PC-3 (cell line): Measurements from ENCODE around the gene C1orf21. TPM values are rescaled to one million over a fixed set of nuclear protein-coding genes. Genes with fewer than 3 reads are reported as not detected.

Experiments
- ATAC-seq: fragments of 200-7000 bp; cut with Tn5 transposase; 2 replicates; pipeline ENCODE4 v1.9.1; 2020; ENCODE audit warnings: mild to moderate bottlenecking, moderate library complexity
- BruUV-seq: library from RNA; stranded (reverse); fragments of 400-500 nt; replicated peaks from 2 replicates; lab custom pipeline; 2021; lab: Mats Ljungman, UMichigan
- CTCF ChIA-PET: fragments of 300-600 bp; sonication (Branson Sonifier 250); formaldehyde crosslinking; loops from one replicate; lab custom pipeline; 2022; ENCODE audit warnings: antibody characterized with exemption; lab: Charles Lee
- POLR2A ChIA-PET: fragments of 300-600 bp; sonication (Branson Sonifier 250); formaldehyde crosslinking; loops from one replicate; lab custom pipeline; 2022; ENCODE audit warnings: antibody characterized with exemption; ENCODE audit not compliant: unreplicated experiment; lab: Charles Lee
- DNase-seq: peaks from one replicate; pipeline ENCODE4 v3.0.0-alpha.2; 2015
- H2AFZ ChIP-seq: fragments of 300-600 bp; sonication (generic); 2 replicates; pipeline ENCODE4 v1.6.0; 2016; ENCODE audit warnings: antibody characterized with exemption, low read length
- H3F3A ChIP-seq: fragments of 300-600 bp; sonication (generic); one replicate; pipeline ENCODE4 v1.6.0; 2017; ENCODE audit warnings: antibody characterized with exemption, low read length, control low read depth, mild to moderate bottlenecking; ENCODE audit not compliant: unreplicated experiment
- H3K27ac ChIP-seq: fragments of 300-600 bp; sonication (generic); 2 replicates; pipeline ENCODE4 v1.5.1; 2016; ENCODE audit warnings: mild to moderate bottlenecking, low read length
- H3K27me3 ChIP-seq: fragments of 300-600 bp; sonication (generic); 2 replicates; pipeline ENCODE4 v1.6.1; 2016; ENCODE audit warnings: low read length, mixed read lengths
- H3K36me3 ChIP-seq: fragments of 300-600 bp; sonication (generic); 2 replicates; pipeline ENCODE4 v1.6.1; 2016; ENCODE audit warnings: low read depth, mixed run types, low read length, mixed read lengths
- H3K4me1 ChIP-seq: fragments of 300-600 bp; sonication (generic); 2 replicates; pipeline ENCODE4 v1.5.1; 2016; ENCODE audit warnings: low read length; ENCODE audit not compliant: insufficient read depth
- H3K4me2 ChIP-seq: fragments of 300-600 bp; sonication (generic); 2 replicates; pipeline ENCODE4 v1.6.0; 2016; ENCODE audit warnings: low read length
- H3K4me3 ChIP-seq: fragments of 300-600 bp; sonication (generic); 2 replicates; pipeline ENCODE4 v1.5.1; 2016; ENCODE audit warnings: mild to moderate bottlenecking, low read length, mixed read lengths
- H3K79me2 ChIP-seq: fragments of 300-600 bp; sonication (generic); 2 replicates; pipeline ENCODE4 v1.6.1; 2017; ENCODE audit warnings: low read length, mixed read lengths
- H3K9ac ChIP-seq: fragments of 300-600 bp; sonication (generic); 2 replicates; pipeline ENCODE4 v1.6.0; 2016; ENCODE audit warnings: mild to moderate bottlenecking, low read length
- H3K9me2 ChIP-seq: fragments of 300-600 bp; sonication (generic); replicated peaks from 2 replicates; pipeline ENCODE4 v1.6.1; 2016; ENCODE audit warnings: mixed run types, low read length, mixed read lengths
- H3K9me3 ChIP-seq: fragments of 300-600 bp; sonication (generic); 2 replicates; pipeline ENCODE4 v1.6.1; 2016; ENCODE audit warnings: low read length, mixed read lengths
- H4K20me1 ChIP-seq: fragments of 300-600 bp; sonication (generic); 2 replicates; pipeline ENCODE4 v1.6.1; 2016; ENCODE audit warnings: low read length, mixed read lengths
- EZH2 ChIP-seq: fragments of 300-600 bp; sonication (generic); IDR thresholded peaks from one replicate; pipeline ENCODE4 v1.6.1; 2017; ENCODE audit warnings: antibody characterized with exemption, mild to moderate bottlenecking, low read length; ENCODE audit not compliant: unreplicated experiment
- EZH2phosphoT487 ChIP-seq: fragments of 300-600 bp; sonication (generic); IDR thresholded peaks from 2 replicates; pipeline ENCODE4 v1.6.1; 2018; ENCODE audit warnings: mild to moderate bottlenecking, antibody characterized with exemption, low read length, borderline replicate concordance
- intact Hi-C: fragments of 100-400 bp; cut with micrococcal nuclease; formaldehyde crosslinking; loops from 2 replicates; pipeline ENCODE4 v1.9.0; 2023
- total RNA-seq: library from RNA; depleted of rRNA; stranded (reverse); fragments of >200 nt; gene quantifications from 2 replicates; pipeline ENCODE4 v1.2.3, GENCODE V29; 2014
- TF ChIP-seq, protein P1 (sequence below): fragments of 300-600 bp; sonication (generic); conservative IDR thresholded peaks from 2 replicates; pipeline ENCODE4 v1.5.1; 2017; ENCODE audit warnings: antibody characterized with exemption, low read depth, mild to moderate bottlenecking, low read length

Gene C1orf21
- total RNA-seq, 1 experiment from 2014 or later = 1.3 TPM

DNA sequence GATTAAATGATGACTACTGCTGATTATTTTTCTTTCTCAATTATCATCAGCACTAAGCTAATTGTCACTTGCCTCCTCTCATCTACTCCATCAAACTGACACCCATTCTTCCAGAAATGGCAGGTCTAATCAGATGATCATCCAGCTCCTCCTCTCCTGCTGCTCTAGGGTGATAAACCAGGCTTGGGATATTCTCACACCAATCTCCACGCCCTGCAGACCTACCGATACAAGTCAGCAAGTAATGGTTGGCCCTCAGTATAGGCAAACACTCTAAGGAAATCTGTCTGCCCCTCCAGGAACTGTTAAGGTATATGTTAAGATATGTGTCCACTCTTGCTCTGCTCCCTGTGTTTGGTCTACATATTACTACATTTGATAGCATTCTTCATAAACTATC lies 36.3 kb upstream of the C1orf21 start:
- DNase-seq (no peak), ATAC-seq (no peak)
- Histone ChIP-seq H3K4me2 (no peak overlapping the region), H3K9me3 (no peaks in the 10 kb centered on the region), H3K36me3 (no peaks in the 10 kb centered on the region), H3K9ac (no peak overlapping the region), H3K27ac (no peak overlapping the region), H4K20me1 (no peaks in the 10 kb centered on the region), H3K79me2 (no peaks in the 10 kb centered on the region), H2AFZ (no peak overlapping the region), H3K4me1 (no peaks in the 10 kb centered on the region), H3K9me2 (no peaks in the 10 kb centered on the region), H3K4me3 (no peak overlapping the region), H3K27me3 (peaks cover 20% of the 10 kb centered on the region), H3F3A (no peaks in the 10 kb centered on the region)
- TF ChIP-seq, protein P1, sequence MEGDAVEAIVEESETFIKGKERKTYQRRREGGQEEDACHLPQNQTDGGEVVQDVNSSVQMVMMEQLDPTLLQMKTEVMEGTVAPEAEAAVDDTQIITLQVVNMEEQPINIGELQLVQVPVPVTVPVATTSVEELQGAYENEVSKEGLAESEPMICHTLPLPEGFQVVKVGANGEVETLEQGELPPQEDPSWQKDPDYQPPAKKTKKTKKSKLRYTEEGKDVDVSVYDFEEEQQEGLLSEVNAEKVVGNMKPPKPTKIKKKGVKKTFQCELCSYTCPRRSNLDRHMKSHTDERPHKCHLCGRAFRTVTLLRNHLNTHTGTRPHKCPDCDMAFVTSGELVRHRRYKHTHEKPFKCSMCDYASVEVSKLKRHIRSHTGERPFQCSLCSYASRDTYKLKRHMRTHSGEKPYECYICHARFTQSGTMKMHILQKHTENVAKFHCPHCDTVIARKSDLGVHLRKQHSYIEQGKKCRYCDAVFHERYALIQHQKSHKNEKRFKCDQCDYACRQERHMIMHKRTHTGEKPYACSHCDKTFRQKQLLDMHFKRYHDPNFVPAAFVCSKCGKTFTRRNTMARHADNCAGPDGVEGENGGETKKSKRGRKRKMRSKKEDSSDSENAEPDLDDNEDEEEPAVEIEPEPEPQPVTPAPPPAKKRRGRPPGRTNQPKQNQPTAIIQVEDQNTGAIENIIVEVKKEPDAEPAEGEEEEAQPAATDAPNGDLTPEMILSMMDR = no peak
- TF ChIP-seq EZH2phosphoT487 = no peak
- no peak for TF ChIP-seq EZH2
- ChIA-PET CTCF (no interaction called here), POLR2A (no interaction called here)
- BruUV-seq = no TSS peak
- intact Hi-C loops = no loop called here

DNA sequence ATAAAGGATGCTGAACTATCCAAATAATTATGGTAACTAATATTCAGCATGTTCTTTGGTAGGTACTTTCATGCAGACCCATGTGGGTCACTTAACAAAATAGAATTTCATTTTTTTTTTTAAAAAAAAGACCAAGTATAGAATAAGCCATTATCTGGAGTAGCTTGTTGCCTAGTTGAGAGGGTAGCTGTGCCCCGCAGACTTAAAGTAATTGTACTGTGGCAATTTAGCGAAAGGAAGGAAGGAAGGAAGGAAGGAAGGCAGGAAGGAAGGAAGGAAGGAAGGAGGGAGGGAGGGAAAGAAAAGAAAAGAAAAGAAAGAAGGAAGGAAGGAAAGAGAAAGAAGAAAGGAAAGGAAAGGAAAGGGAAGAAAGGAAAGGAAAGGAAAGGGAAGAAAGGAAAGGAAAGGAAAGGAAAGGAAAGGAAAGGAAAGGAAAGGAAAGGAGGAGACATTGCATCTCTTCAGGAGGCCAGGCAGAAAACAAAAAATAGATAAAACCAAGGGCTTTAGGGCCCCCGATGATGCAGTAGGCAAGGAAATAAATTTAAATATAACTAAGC lies 35.3 kb upstream of the C1orf21 start:
- Histone ChIP-seq H3K4me3 (no peak overlapping the region), H3K4me2 (no peak overlapping the region), H3K9me3 (no peaks in the 10 kb centered on the region), H3K9ac (no peak overlapping the region), H3K9me2 (no peaks in the 10 kb centered on the region), H3F3A (no peaks in the 10 kb centered on the region), H3K79me2 (no peaks in the 10 kb centered on the region), H3K27ac (no peak overlapping the region), H3K27me3 (peaks cover 20% of the 10 kb centered on the region), H3K36me3 (no peaks in the 10 kb centered on the region), H4K20me1 (no peaks in the 10 kb centered on the region), H3K4me1 (no peaks in the 10 kb centered on the region), H2AFZ (no peak overlapping the region)
- intact Hi-C loops = no loop called here
- CTCF ChIA-PET = no interaction called here
- POLR2A ChIA-PET = no interaction called here
- TF ChIP-seq, protein P1 = no peak
- TF ChIP-seq EZH2 (no peak), EZH2phosphoT487 (no peak)
- no peak for ATAC-seq
- DNase-seq = no peak
- BruUV-seq = no TSS peak

DNA sequence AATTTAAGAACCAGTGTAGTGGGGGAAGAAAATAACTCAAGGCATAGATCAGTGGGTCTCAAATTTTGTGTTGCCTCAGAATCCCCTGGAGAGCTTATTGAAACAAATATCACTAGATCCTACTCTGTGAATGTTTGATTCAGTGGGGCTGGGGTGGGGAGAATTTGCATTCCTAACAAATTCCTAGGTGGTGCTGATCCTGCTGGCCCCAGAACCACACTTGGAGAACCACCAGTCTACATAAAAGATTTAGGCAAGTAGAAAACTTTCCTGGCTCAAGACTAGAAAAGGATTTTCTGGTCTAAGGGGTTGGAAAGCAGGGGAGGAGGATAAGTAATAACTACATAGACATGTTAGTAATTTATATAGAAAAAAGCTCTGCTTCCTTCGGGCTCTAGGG lies 34.1 kb upstream of the C1orf21 start:
- Histone ChIP-seq H3K36me3 (no peaks in the 10 kb centered on the region), H3K9me3 (no peaks in the 10 kb centered on the region), H4K20me1 (no peaks in the 10 kb centered on the region), H3K4me2 (no peak overlapping the region), H3K4me3 (no peak overlapping the region), H3K79me2 (no peaks in the 10 kb centered on the region), H3K27ac (no peak overlapping the region), H2AFZ (no peak overlapping the region), H3K9ac (no peak overlapping the region), H3F3A (no peaks in the 10 kb centered on the region), H3K9me2 (no peaks in the 10 kb centered on the region), H3K4me1 (no peaks in the 10 kb centered on the region), H3K27me3 (peaks cover 20% of the 10 kb centered on the region)
- intact Hi-C loops = no loop called here
- TF ChIP-seq, protein P1 = no peak
- no peak for TF ChIP-seq EZH2phosphoT487
- TF ChIP-seq EZH2 = no peak
- DNase-seq (no peak), ATAC-seq (no peak)
- ChIA-PET CTCF (no interaction called here), POLR2A (no interaction called here)
- BruUV-seq = no TSS peak
